Natural killer cell (primary cell): Measurements from ENCODE around the gene UST. TPM values are rescaled to one million over a fixed set of nuclear protein-coding genes. Genes with fewer than 3 reads are reported as not detected.

Experiments
- ATAC-seq, 3 donors: fragments of 150-1000 bp in 2 of 3; fragments of 200-7000 bp in 1 of 3; cut with Tn5 transposase; 1 replicate in 1 of 3; 2 replicates in 2 of 3; pipeline ENCODE4 v1.10.0; 2021; ENCODE audit warnings: mild to moderate bottlenecking in 2 of 3, moderate library complexity in 2 of 3
- DNase-seq, 2 donors: peaks; one replicate each; pipeline versions ENCODE4 v3.0.0 to v3.0.0-alpha.2; 2013 to 2021; ENCODE audit warnings: mixed read lengths in 1 of 2
- H3K27ac ChIP-seq: one replicate; pipeline ENCODE4 v1.5.1; 2013; ENCODE audit warnings: mild to moderate bottlenecking, low read length
- H3K27me3 ChIP-seq: one replicate; pipeline ENCODE4 v1.6.1; 2013; ENCODE audit warnings: low read length; ENCODE audit not compliant: control insufficient read depth, insufficient read depth
- H3K36me3 ChIP-seq: one replicate; pipeline ENCODE4 v1.6.1; 2013; ENCODE audit warnings: low read length; ENCODE audit not compliant: control insufficient read depth, insufficient read depth
- H3K4me1 ChIP-seq: one replicate; pipeline ENCODE4 v1.6.1; 2013; ENCODE audit warnings: low read length; ENCODE audit not compliant: control insufficient read depth, insufficient read depth
- H3K4me3 ChIP-seq: one replicate; pipeline ENCODE4 v1.5.1; 2013; ENCODE audit warnings: low read length
- H3K9me3 ChIP-seq: one replicate; pipeline ENCODE4 v1.6.1; 2013; ENCODE audit warnings: low read length; ENCODE audit not compliant: control insufficient read depth, insufficient read depth
- H3K27ac Mint-ChIP-seq, 2 donors: one replicate each; pipeline ENCODE4 v1.8.0; 2022; ENCODE audit warnings: mild to moderate bottlenecking in 2 of 2, mixed read lengths in 2 of 2, moderate library complexity in 1 of 2
- H3K27me3 Mint-ChIP-seq, 2 donors: one replicate each; pipeline ENCODE4 v1.8.0; 2022; ENCODE audit warnings: low read depth in 2 of 2, mixed read lengths in 2 of 2
- H3K36me3 Mint-ChIP-seq: one replicate; pipeline ENCODE4 v1.8.0; 2022; ENCODE audit warnings: mixed read lengths
- H3K4me1 Mint-ChIP-seq, 2 donors: one replicate each; pipeline ENCODE4 v1.8.0; 2022; ENCODE audit warnings: mixed read lengths in 2 of 2
- H3K4me3 Mint-ChIP-seq: one replicate; pipeline ENCODE4 v1.8.0; 2022; ENCODE audit warnings: mild to moderate bottlenecking, moderate library complexity, mixed read lengths
- H3K9me3 Mint-ChIP-seq, 2 donors: one replicate each; pipeline ENCODE4 v1.8.0; 2022; ENCODE audit warnings: mixed read lengths in 2 of 2
- WGBS: methylation state at CpG from one replicate; pipeline ENCODE4 v1.1.7; 2013; ENCODE audit warnings: missing lambda C conversion rate; ENCODE audit not compliant: insufficient coverage; 5-methylcytosine and 5-hydroxymethylcytosine counted together
- intact Hi-C: fragments of 100-400 bp; cut with micrococcal nuclease; formaldehyde crosslinking; loops from one replicate; pipeline ENCODE4 v1.14.2; 2022
- total RNA-seq, 4 donors: library from RNA; stranded (reverse); fragments of 120-200 nt in 1 of 4; gene quantifications; one replicate each; pipeline versions ENCODE4 v1.2.3 to v1.2.4, GENCODE V29; 2013 to 2022
- TF ChIP-seq, protein P1 (sequence below): fragments of 200-600 bp; IDR thresholded peaks from one replicate; pipeline ENCODE4 v1.8.0; 2022; ENCODE audit warnings: antibody characterized with exemption

The UST gene
- total RNA-seq, 3 donors from 2014 or later (not counting 1 experiment from before 2014, with no cell fraction given): 6.3 to 11.9 (median 10.6) TPM

DNA sequence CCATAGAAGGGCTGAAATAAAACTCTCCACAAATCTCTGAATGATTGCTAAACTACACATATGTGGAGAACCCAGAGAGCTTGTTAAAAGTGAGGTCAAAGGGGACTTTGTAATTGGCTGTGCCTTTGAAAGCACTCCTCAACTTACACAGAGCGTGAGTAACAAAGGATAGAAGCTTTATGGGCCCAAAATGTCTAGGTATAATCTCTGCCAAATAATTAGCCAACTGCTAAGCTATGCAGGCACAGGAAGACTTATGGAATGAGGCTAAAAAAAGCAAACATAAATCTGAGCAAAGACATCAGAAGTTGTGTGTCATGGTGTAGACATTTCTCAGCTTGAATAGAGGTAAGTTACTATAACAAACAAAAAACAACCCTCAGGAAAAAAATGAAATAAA lies 23.3 kb upstream of the UST start:
- WGBS: 100% methylated on average over 1 of the region's 1 CpG
- H3K9me3 Mint-ChIP-seq: no peaks in the 10 kb centered on the region
- Histone ChIP-seq H3K4me1 (no peaks in the 10 kb centered on the region), H3K4me3 (no peak overlapping the region), H3K36me3 (no peaks in the 10 kb centered on the region), H3K27ac (no peak overlapping the region), H3K27me3 (no peaks in the 10 kb centered on the region), H3K9me3 (no peaks in the 10 kb centered on the region)
- H3K27ac Mint-ChIP-seq: no peak overlapping the region
- H3K4me1 Mint-ChIP-seq: no peaks in the 10 kb centered on the region
- TF ChIP-seq, protein P1, sequence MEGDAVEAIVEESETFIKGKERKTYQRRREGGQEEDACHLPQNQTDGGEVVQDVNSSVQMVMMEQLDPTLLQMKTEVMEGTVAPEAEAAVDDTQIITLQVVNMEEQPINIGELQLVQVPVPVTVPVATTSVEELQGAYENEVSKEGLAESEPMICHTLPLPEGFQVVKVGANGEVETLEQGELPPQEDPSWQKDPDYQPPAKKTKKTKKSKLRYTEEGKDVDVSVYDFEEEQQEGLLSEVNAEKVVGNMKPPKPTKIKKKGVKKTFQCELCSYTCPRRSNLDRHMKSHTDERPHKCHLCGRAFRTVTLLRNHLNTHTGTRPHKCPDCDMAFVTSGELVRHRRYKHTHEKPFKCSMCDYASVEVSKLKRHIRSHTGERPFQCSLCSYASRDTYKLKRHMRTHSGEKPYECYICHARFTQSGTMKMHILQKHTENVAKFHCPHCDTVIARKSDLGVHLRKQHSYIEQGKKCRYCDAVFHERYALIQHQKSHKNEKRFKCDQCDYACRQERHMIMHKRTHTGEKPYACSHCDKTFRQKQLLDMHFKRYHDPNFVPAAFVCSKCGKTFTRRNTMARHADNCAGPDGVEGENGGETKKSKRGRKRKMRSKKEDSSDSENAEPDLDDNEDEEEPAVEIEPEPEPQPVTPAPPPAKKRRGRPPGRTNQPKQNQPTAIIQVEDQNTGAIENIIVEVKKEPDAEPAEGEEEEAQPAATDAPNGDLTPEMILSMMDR: no peak
- H3K36me3 Mint-ChIP-seq: peaks cover 8% of the 10 kb centered on the region
- ATAC-seq: no peak
- no peak overlapping the region for H3K4me3 Mint-ChIP-seq
- peaks cover 20 to 42% of the 10 kb centered on the region in 2 donors for H3K27me3 Mint-ChIP-seq
- DNase-seq: no peak
- intact Hi-C loops: no loop called here

DNA sequence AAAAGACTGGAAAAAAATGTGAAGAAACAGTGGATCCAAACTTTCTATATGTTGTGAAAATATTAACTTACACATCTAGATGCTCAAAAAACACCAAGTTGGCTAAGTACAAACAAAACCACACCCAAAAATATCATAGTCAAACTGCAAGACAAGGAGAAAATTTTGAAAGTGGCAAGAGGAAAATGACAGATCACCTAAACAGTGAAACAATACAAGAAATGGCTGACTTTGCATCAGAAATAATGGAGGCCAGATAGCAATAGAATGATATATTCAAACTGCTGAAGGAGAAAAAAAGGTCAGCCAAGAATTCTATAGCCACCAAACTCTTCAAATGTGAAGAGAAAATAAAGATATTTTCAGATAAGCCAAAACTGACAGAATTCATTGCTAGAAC lies 22.4 kb upstream of the UST start:
- H3K27ac ChIP-seq: no peak overlapping the region
- DNase-seq: no peak
- no peaks in the 10 kb centered on the region for H3K9me3 Mint-ChIP-seq
- peaks cover 20 to 42% of the 10 kb centered on the region in 2 donors for H3K27me3 Mint-ChIP-seq
- H3K36me3 Mint-ChIP-seq: peaks cover 8% of the 10 kb centered on the region
- TF ChIP-seq, protein P1: no peak
- no peaks in the 10 kb centered on the region for H3K36me3 ChIP-seq
- H3K4me1 ChIP-seq: no peaks in the 10 kb centered on the region
- H3K4me3 ChIP-seq: no peak overlapping the region
- no peak overlapping the region for H3K4me3 Mint-ChIP-seq
- no peak for ATAC-seq
- intact Hi-C loops: no loop called here
- no peaks in the 10 kb centered on the region for H3K9me3 ChIP-seq
- no peaks in the 10 kb centered on the region for H3K4me1 Mint-ChIP-seq
- H3K27me3 ChIP-seq: no peaks in the 10 kb centered on the region
- no peak overlapping the region for H3K27ac Mint-ChIP-seq

DNA sequence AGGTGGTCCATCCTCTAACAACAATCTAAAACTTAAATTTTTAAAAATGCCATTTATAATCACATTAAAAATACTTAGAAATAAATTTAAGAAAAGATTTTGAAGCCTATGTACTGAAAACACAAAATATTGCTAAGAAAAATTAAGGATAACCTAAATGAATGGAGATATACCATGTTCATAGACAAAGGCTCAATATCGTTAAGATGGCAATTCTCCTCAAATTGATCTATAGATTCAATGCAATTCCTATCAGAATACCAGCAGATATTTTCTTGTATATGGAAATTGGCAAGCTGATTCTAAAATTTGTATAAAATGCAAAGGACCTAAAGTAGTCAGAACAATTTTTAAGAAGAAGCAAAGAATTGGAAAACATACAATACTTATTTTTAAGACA lies 19.7 kb upstream of the UST start:
- TF ChIP-seq, protein P1: no peak
- H3K27me3 Mint-ChIP-seq: peaks cover 6 to 25% of the 10 kb centered on the region in 2 donors
- no peak overlapping the region for H3K27ac ChIP-seq
- H3K9me3 Mint-ChIP-seq: no peaks in the 10 kb centered on the region
- no CpG with 5 or more reads among the region's 1 CpG for WGBS
- peaks cover 8% of the 10 kb centered on the region for H3K36me3 Mint-ChIP-seq
- no peak for DNase-seq
- no peak for ATAC-seq
- no peaks in the 10 kb centered on the region for H3K36me3 ChIP-seq
- no peaks in the 10 kb centered on the region for H3K4me1 ChIP-seq
- H3K9me3 ChIP-seq: no peaks in the 10 kb centered on the region
- H3K4me1 Mint-ChIP-seq: no peaks in the 10 kb centered on the region
- H3K27ac Mint-ChIP-seq: no peak overlapping the region
- H3K4me3 Mint-ChIP-seq: no peak overlapping the region
- no peaks in the 10 kb centered on the region for H3K27me3 ChIP-seq
- H3K4me3 ChIP-seq: no peak overlapping the region
- intact Hi-C loops: no loop called here

DNA sequence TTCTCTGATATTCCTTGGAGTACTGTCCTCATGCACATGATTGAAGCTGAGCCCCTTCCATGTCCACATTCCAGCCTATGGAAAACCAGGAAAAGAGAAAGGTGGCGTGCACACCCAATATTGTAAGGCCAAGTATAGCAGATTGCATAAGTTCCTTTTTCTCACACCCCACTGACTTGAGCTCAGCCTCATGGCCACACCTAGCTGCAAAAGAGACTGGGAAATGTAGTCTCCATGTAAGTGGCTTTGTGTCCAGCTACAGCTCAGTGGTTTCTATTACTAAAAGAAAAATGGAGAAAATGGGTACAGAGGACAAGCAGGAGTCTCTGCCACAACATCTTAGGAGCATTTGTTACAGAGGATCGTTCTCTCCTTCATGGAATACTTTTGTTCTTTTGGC lies 10.8 kb upstream of the UST start:
- no peaks in the 10 kb centered on the region for H3K36me3 ChIP-seq
- H3K4me1 ChIP-seq: no peaks in the 10 kb centered on the region
- WGBS: 92% methylated on average over 2 of the region's 2 CpGs
- H3K27ac Mint-ChIP-seq: no peak overlapping the region
- ATAC-seq (no peak), DNase-seq (no peak)
- H3K4me3 ChIP-seq: no peak overlapping the region
- H3K27me3 ChIP-seq: no peaks in the 10 kb centered on the region
- H3K4me3 Mint-ChIP-seq: no peak overlapping the region
- H3K36me3 Mint-ChIP-seq: no peaks in the 10 kb centered on the region
- H3K27ac ChIP-seq: no peak overlapping the region
- TF ChIP-seq, protein P1: no peak
- no peaks in the 10 kb centered on the region for H3K4me1 Mint-ChIP-seq
- no peaks in the 10 kb centered on the region for H3K9me3 Mint-ChIP-seq
- no peaks in the 10 kb centered on the region for H3K27me3 Mint-ChIP-seq
- H3K9me3 ChIP-seq: no peaks in the 10 kb centered on the region
- intact Hi-C loops: no loop called here
